DOHH2 (cell line): ENCODE measurements around the gene TGFBR3.

Experiments
- EZH2phosphoT487 ChIP-seq: fragments of 200-600 bp; sonication (generic); IDR thresholded peaks from 2 replicates; pipeline ENCODE4 v1.6.1; 2017; ENCODE audit warnings: borderline replicate concordance, mild to moderate bottlenecking, antibody characterized with exemption, low read length, moderate library complexity, mixed read lengths
- TF ChIP-seq, protein P1 (sequence below): fragments of 200-600 bp; sonication (generic); IDR thresholded peaks from one replicate; pipeline ENCODE4 v1.5.1; 2014; ENCODE audit warnings: antibody characterized with exemption, mild to moderate bottlenecking, low read depth, low read length; ENCODE audit not compliant: poor library complexity, severe bottlenecking

DNA sequence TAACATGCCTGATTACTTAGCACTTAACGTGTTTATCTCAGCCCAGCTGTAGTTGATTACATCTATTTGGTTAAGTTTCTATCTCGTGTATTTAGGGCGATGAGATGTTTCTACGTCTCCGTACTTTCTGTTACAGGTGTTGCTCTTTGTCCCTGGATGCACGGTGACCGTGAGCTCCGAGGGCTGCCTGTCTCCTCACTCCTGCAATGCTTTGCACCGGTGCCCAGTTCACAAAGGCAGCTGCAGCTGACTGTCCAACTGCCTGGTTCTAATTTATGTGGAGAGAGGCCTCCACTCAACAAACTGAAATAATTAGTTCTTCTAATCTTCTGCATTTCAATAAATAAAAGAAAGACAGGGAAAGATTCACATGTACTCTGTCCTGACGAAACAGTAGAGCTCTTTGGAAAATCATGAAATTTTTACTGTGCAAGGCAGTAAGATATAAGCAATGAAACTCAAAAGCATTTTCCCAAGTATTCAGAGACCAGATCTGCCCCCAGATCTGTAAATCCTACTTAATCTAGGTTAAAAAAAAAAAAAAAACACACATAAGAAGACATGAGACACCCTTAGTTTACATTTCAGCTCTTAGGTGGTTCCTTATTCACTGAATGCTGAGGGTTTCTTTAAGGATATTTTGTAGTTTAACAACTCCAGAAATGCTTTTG is 108.2 kb downstream of the TGFBR3 start:
- TF ChIP-seq, protein P1, sequence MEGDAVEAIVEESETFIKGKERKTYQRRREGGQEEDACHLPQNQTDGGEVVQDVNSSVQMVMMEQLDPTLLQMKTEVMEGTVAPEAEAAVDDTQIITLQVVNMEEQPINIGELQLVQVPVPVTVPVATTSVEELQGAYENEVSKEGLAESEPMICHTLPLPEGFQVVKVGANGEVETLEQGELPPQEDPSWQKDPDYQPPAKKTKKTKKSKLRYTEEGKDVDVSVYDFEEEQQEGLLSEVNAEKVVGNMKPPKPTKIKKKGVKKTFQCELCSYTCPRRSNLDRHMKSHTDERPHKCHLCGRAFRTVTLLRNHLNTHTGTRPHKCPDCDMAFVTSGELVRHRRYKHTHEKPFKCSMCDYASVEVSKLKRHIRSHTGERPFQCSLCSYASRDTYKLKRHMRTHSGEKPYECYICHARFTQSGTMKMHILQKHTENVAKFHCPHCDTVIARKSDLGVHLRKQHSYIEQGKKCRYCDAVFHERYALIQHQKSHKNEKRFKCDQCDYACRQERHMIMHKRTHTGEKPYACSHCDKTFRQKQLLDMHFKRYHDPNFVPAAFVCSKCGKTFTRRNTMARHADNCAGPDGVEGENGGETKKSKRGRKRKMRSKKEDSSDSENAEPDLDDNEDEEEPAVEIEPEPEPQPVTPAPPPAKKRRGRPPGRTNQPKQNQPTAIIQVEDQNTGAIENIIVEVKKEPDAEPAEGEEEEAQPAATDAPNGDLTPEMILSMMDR: no peak
- TF ChIP-seq EZH2phosphoT487: no peak
